ENCODE data around the gene TMEM255B. TPM values are rescaled to one million over a fixed set of nuclear protein-coding genes. Genes with fewer than 3 reads are reported as not detected.

Gene TMEM255B
- polyA plus RNA-seq, 3 donors: 5.1 to 7.5 (median 5.9) TPM

DNA sequence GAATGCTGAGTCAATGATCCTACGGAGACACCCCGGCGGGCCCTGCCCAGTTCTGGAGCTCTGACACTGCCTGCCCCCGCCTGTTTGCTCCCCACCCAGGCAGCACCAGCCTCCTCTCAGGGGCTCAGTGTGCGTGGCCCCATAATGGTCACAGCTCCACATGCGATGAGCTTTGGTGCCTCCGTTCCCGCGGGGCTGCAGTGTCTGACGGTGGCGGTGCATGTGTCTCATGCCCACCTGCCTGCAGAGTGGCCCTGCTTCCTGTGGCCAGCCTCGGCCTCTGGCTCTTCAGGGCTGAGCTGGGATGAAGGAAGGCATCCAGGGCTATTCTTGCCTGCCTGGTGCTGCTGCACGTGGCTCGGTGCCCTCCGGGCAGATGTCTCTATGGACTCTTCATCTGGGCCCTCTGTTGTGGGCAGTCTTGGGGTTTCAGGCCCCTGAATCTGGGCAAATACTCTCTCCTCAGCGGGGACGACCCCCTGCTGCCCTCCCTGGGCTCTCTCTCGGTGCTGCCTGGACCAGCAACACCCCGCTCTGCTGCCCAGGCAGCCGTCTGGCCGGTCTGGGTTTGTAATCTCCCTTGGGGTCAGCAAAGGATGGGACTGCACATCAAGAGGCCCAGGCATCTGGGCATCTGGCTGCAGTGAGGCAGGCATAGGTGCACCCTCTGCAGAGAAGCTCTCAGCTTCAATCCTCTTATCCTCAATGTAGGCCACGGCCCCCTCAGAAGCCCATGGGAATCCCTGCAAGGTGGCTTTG is 19.3 kb upstream of the TMEM255B start:
- Histone ChIP-seq H3K36me3 (replicated peaks in 1 of 2; ENCODE audit: control insufficient read depth in 1 of 2, insufficient read depth in 2 of 2, low read length in 2 of 2) (no peaks in the 10 kb centered on the region), H3K9me3 (replicated peaks in 1 of 2; ENCODE audit: control insufficient read depth in 1 of 2, insufficient read depth in 1 of 2, low read length in 2 of 2) (no peaks in the 10 kb centered on the region), H3K4me2 (replicated peaks; ENCODE audit: extremely low read depth, low read length, poor library complexity, severe bottlenecking) (no peak overlapping the region), H3K27ac (ENCODE audit: low read depth in 1 of 2, low read length in 2 of 2) (no peak overlapping the region), H4K20me1 (ENCODE audit: insufficient read depth, low read length) (no peaks in the 10 kb centered on the region), H3K4me1 (ENCODE audit: control insufficient read depth in 1 of 2, insufficient read depth in 2 of 2, low read length in 2 of 2) (peaks cover 37 to 42% of the 10 kb centered on the region in 2 donors), H3K79me2 (ENCODE audit: insufficient read depth, low read length) (no peaks in the 10 kb centered on the region), H2AFZ (ENCODE audit: insufficient read depth, low read depth, low read length, poor library complexity, severe bottlenecking) (no peak overlapping the region), H3K4me3 (replicated peaks in 1 of 3; ENCODE audit: low read depth in 2 of 3, low read length in 3 of 3) (no peak overlapping the region), H3K9ac (ENCODE audit: insufficient read depth, low read length, poor library complexity, severe bottlenecking) (no peak overlapping the region), H3K27me3 (ENCODE audit: control insufficient read depth in 2 of 2, insufficient read depth in 2 of 2, low read length in 2 of 2) (peaks cover 0 to 16% of the 10 kb centered on the region in 2 donors)
- Mint-ChIP-seq H3K27ac (peak overlapping the region in 1 of 7 donors; percentile 3), H3K36me3 (no peaks in the 10 kb centered on the region), H3K27me3 (ENCODE audit: low read depth in 3 of 3) (peaks cover 30 to 63% (median 57%) of the 10 kb centered on the region in 3 donors), H3K4me1 (peaks cover 40% of the 10 kb centered on the region), H3K4me3 (peak overlapping the region in 1 of 2 donors; percentile 46), H3K9me3 (peaks cover 0 to 4% (median 0%) of the 10 kb centered on the region in 7 donors)
- intact Hi-C loops (cut with micrococcal nuclease): no loop called here
- WGBS (ENCODE audit: insufficient coverage): 93% methylated on average over 15 of the region's 22 CpGs
- TF ChIP-seq, protein P1, sequence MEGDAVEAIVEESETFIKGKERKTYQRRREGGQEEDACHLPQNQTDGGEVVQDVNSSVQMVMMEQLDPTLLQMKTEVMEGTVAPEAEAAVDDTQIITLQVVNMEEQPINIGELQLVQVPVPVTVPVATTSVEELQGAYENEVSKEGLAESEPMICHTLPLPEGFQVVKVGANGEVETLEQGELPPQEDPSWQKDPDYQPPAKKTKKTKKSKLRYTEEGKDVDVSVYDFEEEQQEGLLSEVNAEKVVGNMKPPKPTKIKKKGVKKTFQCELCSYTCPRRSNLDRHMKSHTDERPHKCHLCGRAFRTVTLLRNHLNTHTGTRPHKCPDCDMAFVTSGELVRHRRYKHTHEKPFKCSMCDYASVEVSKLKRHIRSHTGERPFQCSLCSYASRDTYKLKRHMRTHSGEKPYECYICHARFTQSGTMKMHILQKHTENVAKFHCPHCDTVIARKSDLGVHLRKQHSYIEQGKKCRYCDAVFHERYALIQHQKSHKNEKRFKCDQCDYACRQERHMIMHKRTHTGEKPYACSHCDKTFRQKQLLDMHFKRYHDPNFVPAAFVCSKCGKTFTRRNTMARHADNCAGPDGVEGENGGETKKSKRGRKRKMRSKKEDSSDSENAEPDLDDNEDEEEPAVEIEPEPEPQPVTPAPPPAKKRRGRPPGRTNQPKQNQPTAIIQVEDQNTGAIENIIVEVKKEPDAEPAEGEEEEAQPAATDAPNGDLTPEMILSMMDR (IDR thresholded peaks at IDR 0.05): no peak
- no peak for DNase-seq

DNA sequence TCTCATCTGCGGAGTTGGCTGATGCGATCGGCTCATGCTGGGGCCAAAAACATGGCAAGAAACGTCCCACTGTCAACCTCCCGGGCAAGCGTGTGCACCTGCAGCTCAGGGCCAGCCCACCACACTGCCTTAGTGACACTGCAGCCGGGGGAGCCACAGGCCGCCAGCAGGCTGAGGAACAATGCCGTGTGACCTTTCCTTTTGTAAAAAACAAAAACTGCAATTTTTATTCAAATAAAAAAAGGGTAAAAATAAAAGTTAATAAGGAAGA is 18.8 kb upstream of the TMEM255B start:
- peaks cover 37 to 42% of the 10 kb centered on the region in 2 donors for H3K4me1 ChIP-seq (ENCODE audit: control insufficient read depth in 1 of 2, insufficient read depth in 2 of 2, low read length in 2 of 2)
- no peak overlapping the region for H3K9ac ChIP-seq (ENCODE audit: insufficient read depth, low read length, poor library complexity, severe bottlenecking)
- no peaks in the 10 kb centered on the region for H4K20me1 ChIP-seq (ENCODE audit: insufficient read depth, low read length)
- Mint-ChIP-seq H3K27me3 (ENCODE audit: low read depth in 3 of 3) (peaks cover 33 to 63% (median 53%) of the 10 kb centered on the region in 3 donors), H3K4me3 (peak overlapping the region in 1 of 2 donors; percentile 70), H3K4me1 (peaks cover 40% of the 10 kb centered on the region), H3K27ac (no peak overlapping the region), H3K36me3 (no peaks in the 10 kb centered on the region), H3K9me3 (peaks cover 0 to 4% (median 0%) of the 10 kb centered on the region in 7 donors)
- 96% methylated on average over 3 of the region's 9 CpGs for WGBS (ENCODE audit: insufficient coverage)
- TF ChIP-seq, protein P1 (IDR thresholded peaks at IDR 0.05): no peak
- no peaks in the 10 kb centered on the region for H3K9me3 ChIP-seq (replicated peaks in 1 of 2; ENCODE audit: control insufficient read depth in 1 of 2, insufficient read depth in 1 of 2, low read length in 2 of 2)
- H3K27ac ChIP-seq (ENCODE audit: low read depth in 1 of 2, low read length in 2 of 2): no peak overlapping the region
- intact Hi-C loops (cut with micrococcal nuclease): no loop called here
- no peaks in the 10 kb centered on the region for H3K79me2 ChIP-seq (ENCODE audit: insufficient read depth, low read length)
- H3K36me3 ChIP-seq (replicated peaks in 1 of 2; ENCODE audit: control insufficient read depth in 1 of 2, insufficient read depth in 2 of 2, low read length in 2 of 2): no peaks in the 10 kb centered on the region
- no peak overlapping the region for H3K4me2 ChIP-seq (replicated peaks; ENCODE audit: extremely low read depth, low read length, poor library complexity, severe bottlenecking)
- no peak overlapping the region for H2AFZ ChIP-seq (ENCODE audit: insufficient read depth, low read depth, low read length, poor library complexity, severe bottlenecking)
- peaks cover 0 to 16% of the 10 kb centered on the region in 2 donors for H3K27me3 ChIP-seq (ENCODE audit: control insufficient read depth in 2 of 2, insufficient read depth in 2 of 2, low read length in 2 of 2)
- no peak overlapping the region for H3K4me3 ChIP-seq (replicated peaks in 1 of 3; ENCODE audit: low read depth in 2 of 3, low read length in 3 of 3)
- no peak for DNase-seq

Measured in CD14-positive monocyte (primary cell).